Neural cell (in vitro differentiated cells): ENCODE measurements around the gene MTHFD1. TPM values are rescaled to one million over a fixed set of nuclear protein-coding genes. Genes with fewer than 3 reads are reported as not detected.
"Not testable (repeated sequence)": the region's sequence is repeated elsewhere in the genome, so short reads cannot be mapped to it uniquely, and the experiment has no call there.

Source experiments
- H2AFZ ChIP-seq: fragments of 200-600, 300-800 bp; sonication (generic), shearing (Covaris generic); 2 replicates; pipeline ENCODE4 v1.6.0; 2014; ENCODE audit warnings: low read depth, mild to moderate bottlenecking, antibody characterized with exemption, low read length, moderate library complexity
- H3F3A ChIP-seq: fragments of 200-600 bp; shearing (Covaris generic); 2 replicates; pipeline ENCODE4 v1.6.1; 2016; ENCODE audit warnings: mild to moderate bottlenecking, moderate library complexity, mixed read lengths, antibody characterized with exemption, low read length; ENCODE audit not compliant: insufficient read depth, poor library complexity, severe bottlenecking
- H3K27ac ChIP-seq: fragments of 200-600, 300-800 bp; sonication (generic), shearing (Covaris generic); 2 replicates; pipeline ENCODE4 v1.5.1; 2014; ENCODE audit warnings: mild to moderate bottlenecking, low read length, moderate library complexity
- H3K27me3 ChIP-seq: fragments of 300-800, 200-600 bp; sonication (generic), shearing (Covaris generic); 2 replicates; pipeline ENCODE4 v1.6.0; 2014; ENCODE audit warnings: mild to moderate bottlenecking, low read depth, low read length, moderate library complexity; ENCODE audit not compliant: insufficient read depth
- H3K36me3 ChIP-seq: fragments of 300-800, 200-600 bp; sonication (generic), shearing (Covaris generic); 2 replicates; pipeline ENCODE4 v1.5.1; 2014; ENCODE audit warnings: mild to moderate bottlenecking, antibody characterized with exemption, low read length, moderate library complexity; ENCODE audit not compliant: insufficient read depth
- H3K4me2 ChIP-seq: fragments of 300-800, 200-600 bp; sonication (generic), shearing (Covaris generic); 2 replicates; pipeline ENCODE4 v1.6.0; 2014; ENCODE audit warnings: mild to moderate bottlenecking, low read length
- H3K4me3 ChIP-seq: fragments of 300-800, 200-600 bp; sonication (generic), shearing (Covaris generic); 2 replicates; pipeline ENCODE4 v1.5.1; 2014; ENCODE audit warnings: mild to moderate bottlenecking, low read length, moderate library complexity
- H3K79me2 ChIP-seq: fragments of 200-600 bp; shearing (Covaris generic); replicated peaks from 2 replicates; pipeline ENCODE4 v1.6.0; 2014; ENCODE audit warnings: mild to moderate bottlenecking, low read length, moderate library complexity; ENCODE audit not compliant: insufficient read depth
- H3K9ac ChIP-seq: fragments of 300-800, 200-600 bp; sonication (generic), shearing (Covaris generic); 2 replicates; pipeline ENCODE4 v1.6.1; 2016; ENCODE audit warnings: mild to moderate bottlenecking, low read length, mixed read lengths
- H3K9me2 ChIP-seq: fragments of 200-600 bp; shearing (Covaris generic); 2 replicates; pipeline ENCODE4 v1.6.1; 2016; ENCODE audit warnings: mild to moderate bottlenecking, low read length, mixed read lengths; ENCODE audit not compliant: insufficient read depth
- H3K9me3 ChIP-seq: fragments of 200-600, 300-800 bp; sonication (generic), shearing (Covaris generic); 2 replicates; pipeline ENCODE4 v1.6.1; 2016; ENCODE audit warnings: mild to moderate bottlenecking, mixed run types, low read length, moderate library complexity, mixed read lengths
- H4K20me1 ChIP-seq: fragments of 200-600 bp; shearing (Covaris generic); 2 replicates; pipeline ENCODE4 v1.6.1; 2016; ENCODE audit warnings: mild to moderate bottlenecking, mixed run types; ENCODE audit not compliant: insufficient read depth
- CTCF ChIP-seq: fragments of 450-650 bp; IDR thresholded peaks from 2 replicates; pipeline ENCODE4 v1.5.1; 2014; ENCODE audit warnings: antibody characterized with exemption, mild to moderate bottlenecking, moderate library complexity; ENCODE audit not compliant: poor library complexity, severe bottlenecking
- EP300 ChIP-seq: fragments of 450-650 bp; conservative IDR thresholded peaks from 2 replicates; pipeline ENCODE4 v1.6.1; 2014; ENCODE audit warnings: antibody characterized with exemption, mild to moderate bottlenecking, moderate library complexity; ENCODE audit not compliant: poor library complexity, severe bottlenecking
- EZH2 ChIP-seq: fragments of 200-600, 300-800 bp; shearing (Covaris generic), sonication (generic); IDR thresholded peaks from 2 replicates; pipeline ENCODE4 v1.6.1; 2014; ENCODE audit warnings: antibody characterized with exemption, low read length, borderline replicate concordance, mild to moderate bottlenecking; ENCODE audit not compliant: insufficient read depth, poor library complexity, severe bottlenecking
- MXI1 ChIP-seq: fragments of 450-650 bp; conservative IDR thresholded peaks from 2 replicates; pipeline ENCODE4 v1.6.1; 2014; ENCODE audit warnings: antibody characterized with exemption, mild to moderate bottlenecking; ENCODE audit not compliant: poor library complexity, severe bottlenecking
- POLR2AphosphoS5 ChIP-seq: IDR thresholded peaks from 2 replicates; pipeline ENCODE4 v1.6.1; 2012
- RAD21 ChIP-seq: fragments of 450-650 bp; conservative IDR thresholded peaks from 2 replicates; pipeline ENCODE4 v1.6.1; 2014; ENCODE audit warnings: antibody characterized with exemption, mild to moderate bottlenecking, moderate library complexity
- REST ChIP-seq: IDR thresholded peaks from 2 replicates; pipeline ENCODE4 v1.6.1; 2012; ENCODE audit warnings: borderline replicate concordance
- SMC3 ChIP-seq: fragments of 450-650 bp; conservative IDR thresholded peaks from 2 replicates; pipeline ENCODE4 v1.6.1; 2014; ENCODE audit warnings: antibody characterized with exemption, mild to moderate bottlenecking, moderate library complexity; ENCODE audit not compliant: poor library complexity
- TAF1 ChIP-seq: IDR thresholded peaks from 2 replicates; pipeline ENCODE4 v1.6.1; 2012; ENCODE audit warnings: low read depth
- polyA plus RNA-seq: library from polyadenylated mRNA; depleted of rRNA; stranded (reverse); fragments of >200 nt; gene quantifications from 2 replicates; pipeline ENCODE4 v1.2.3, GENCODE V29; 2014

Gene MTHFD1
- polyA plus RNA-seq, 1 donor from 2014 or later, result 5.4 TPM

GRCh38 chr14:64391113-64391725 lies 3.1 kb downstream of the MTHFD1 start:
- Histone ChIP-seq H3K4me3 (no peak overlapping the region), H4K20me1 (no peaks in the 10 kb centered on the region), H3K9ac (no peak overlapping the region), H3K27ac (no peak overlapping the region), H3K9me2 (no peaks in the 10 kb centered on the region), H3K36me3 (no peaks in the 10 kb centered on the region), H3K79me2 (no peaks in the 10 kb centered on the region), H2AFZ (no peak overlapping the region), H3F3A (no peaks in the 10 kb centered on the region), H3K4me2 (no peak overlapping the region), H3K27me3 (no peaks in the 10 kb centered on the region), H3K9me3 (no peaks in the 10 kb centered on the region)
- TF ChIP-seq SMC3 (no peak), REST (no peak), CTCF (no peak), TAF1 (no peak), POLR2AphosphoS5 (no peak), EZH2 (no peak), EP300 (no peak), RAD21 (no peak), MXI1 (no peak)

- no peak overlapping the region for H3K9ac ChIP-seq
- no peaks in the 10 kb centered on the region for H4K20me1 ChIP-seq
- no peaks in the 10 kb centered on the region for H3F3A ChIP-seq
- H2AFZ ChIP-seq, result no peak overlapping the region
- no peaks in the 10 kb centered on the region for H3K79me2 ChIP-seq
- H3K36me3 ChIP-seq, result no peaks in the 10 kb centered on the region
- H3K9me2 ChIP-seq, result no peaks in the 10 kb centered on the region
- H3K9me3 ChIP-seq, result no peaks in the 10 kb centered on the region
- H3K4me2 ChIP-seq, result no peak overlapping the region
- H3K27ac ChIP-seq, result no peak overlapping the region
- TF ChIP-seq TAF1 (no peak), MXI1 (no peak), EZH2 (no peak), RAD21 (no peak), CTCF (no peak), SMC3 (no peak), POLR2AphosphoS5 (no peak), EP300 (no peak)
- no peak overlapping the region for H3K4me3 ChIP-seq
- no peaks in the 10 kb centered on the region for H3K27me3 ChIP-seq
Measured at GRCh38 chr14:64391986-64392385, 3.8 kb downstream of the MTHFD1 start.

GRCh38 chr14:64393189-64393726 lies 5.1 kb downstream of the MTHFD1 start:
- not testable (repeated sequence) for H3K36me3 ChIP-seq, H3K4me3 ChIP-seq, H4K20me1 ChIP-seq, H3K9me3 ChIP-seq, H2AFZ ChIP-seq, H3F3A ChIP-seq, H3K9ac ChIP-seq, H3K27me3 ChIP-seq, H3K9me2 ChIP-seq, H3K4me2 ChIP-seq, H3K27ac ChIP-seq, H3K79me2 ChIP-seq
